ENCODE data around the gene METTL22.

METTL22 gene

GRCh38 chr16:8621572-8622314 lies at the start of gene METTL22:
Gene METTL22, plus strand, starts transcription at chr16:8621698. Its CDS starts 3,968 bp downstream, at chr16:8625666.
- DNase-seq = peak; percentile 91
- in situ Hi-C loops (cut with HindIII; ENCODE audit: low pct_ligation_motif_present, low pct_unique_long_range_greater_than_20kb, low sequenced_read_pairs) = no loop called here

- no peak for DNase-seq
- in situ Hi-C loops (cut with HindIII; ENCODE audit: low pct_ligation_motif_present, low pct_unique_long_range_greater_than_20kb, low sequenced_read_pairs) = no loop called here
Observed at GRCh38 chr16:8572063-8572918, 49.2 kb upstream of the METTL22 start.

- DNase-seq = peak; percentile 33
- in situ Hi-C loops (cut with HindIII; ENCODE audit: low pct_ligation_motif_present, low pct_unique_long_range_greater_than_20kb, low sequenced_read_pairs) = no loop called here
Observed at GRCh38 chr16:8572919-8573724, 48.4 kb upstream of the METTL22 start.

GRCh38 chr16:8575399-8575798 lies 46.1 kb upstream of the METTL22 start:
- in situ Hi-C loops (cut with HindIII; ENCODE audit: low pct_ligation_motif_present, low pct_unique_long_range_greater_than_20kb, low sequenced_read_pairs) = no loop called here
- no peak for DNase-seq

- in situ Hi-C loops (cut with HindIII; ENCODE audit: low pct_ligation_motif_present, low pct_unique_long_range_greater_than_20kb, low sequenced_read_pairs) = no loop called here
- no peak for DNase-seq
Observed at GRCh38 chr16:8576141-8577004, 45.1 kb upstream of the METTL22 start.

GRCh38 chr16:8577678-8578304 lies 43.7 kb upstream of the METTL22 start:
- in situ Hi-C loops (cut with HindIII; ENCODE audit: low pct_ligation_motif_present, low pct_unique_long_range_greater_than_20kb, low sequenced_read_pairs) = no loop called here
- DNase-seq = no peak

GRCh38 chr16:8579559-8579958 lies 41.9 kb upstream of the METTL22 start:
- in situ Hi-C loops (cut with HindIII; ENCODE audit: low pct_ligation_motif_present, low pct_unique_long_range_greater_than_20kb, low sequenced_read_pairs) = no loop called here
- no peak for DNase-seq

GRCh38 chr16:8581831-8582580 lies 39.5 kb upstream of the METTL22 start:
- DNase-seq = no peak
- in situ Hi-C loops (cut with HindIII; ENCODE audit: low pct_ligation_motif_present, low pct_unique_long_range_greater_than_20kb, low sequenced_read_pairs) = no loop called here

- in situ Hi-C loops (cut with HindIII; ENCODE audit: low pct_ligation_motif_present, low pct_unique_long_range_greater_than_20kb, low sequenced_read_pairs) = no loop called here
- DNase-seq = no peak
Observed at GRCh38 chr16:8583199-8583598, 38.3 kb upstream of the METTL22 start.

GRCh38 chr16:8583732-8584131 lies 37.8 kb upstream of the METTL22 start:
- DNase-seq = peak; percentile 27
- in situ Hi-C loops (cut with HindIII; ENCODE audit: low pct_ligation_motif_present, low pct_unique_long_range_greater_than_20kb, low sequenced_read_pairs) = no loop called here

GRCh38 chr16:8585041-8585440 lies 36.5 kb upstream of the METTL22 start:
- no peak for DNase-seq
- in situ Hi-C loops (cut with HindIII; ENCODE audit: low pct_ligation_motif_present, low pct_unique_long_range_greater_than_20kb, low sequenced_read_pairs) = no loop called here

GRCh38 chr16:8585857-8586256 lies 35.6 kb upstream of the METTL22 start:
- in situ Hi-C loops (cut with HindIII; ENCODE audit: low pct_ligation_motif_present, low pct_unique_long_range_greater_than_20kb, low sequenced_read_pairs) = no loop called here

GRCh38 chr16:8587065-8587464 lies 34.4 kb upstream of the METTL22 start:
- in situ Hi-C loops (cut with HindIII; ENCODE audit: low pct_ligation_motif_present, low pct_unique_long_range_greater_than_20kb, low sequenced_read_pairs) = no loop called here

More at GRCh38 chr16:8585857-8586256, 35.6 kb upstream of the METTL22 start:
- no peak for DNase-seq

GRCh38 chr16:8588682-8589056 lies 32.8 kb upstream of the METTL22 start:
- no peak for DNase-seq
- in situ Hi-C loops (cut with HindIII; ENCODE audit: low pct_ligation_motif_present, low pct_unique_long_range_greater_than_20kb, low sequenced_read_pairs) = no loop called here

More at GRCh38 chr16:8587065-8587464, 34.4 kb upstream of the METTL22 start:
- no peak for DNase-seq

GRCh38 chr16:8589057-8589899 lies 32.2 kb upstream of the METTL22 start:
- in situ Hi-C loops (cut with HindIII; ENCODE audit: low pct_ligation_motif_present, low pct_unique_long_range_greater_than_20kb, low sequenced_read_pairs) = no loop called here

More at GRCh38 chr16:8589057-8589899, 32.2 kb upstream of the METTL22 start:
- no peak for DNase-seq

All from ACHN (cell line).